Esophagus squamous epithelium (tissue), 4 donors: ENCODE results near the gene RNF220.

Experiments used
- POLR2A ChIP-seq, 4 donors: fragments of 450-650 bp; IDR thresholded peaks; one replicate each; pipeline ENCODE4 v1.6.1; 2017; ENCODE audit warnings: antibody characterized with exemption in 4 of 4, mild to moderate bottlenecking in 4 of 4, moderate library complexity in 3 of 4
- TF ChIP-seq, protein P1 (sequence below), 6 experiments: fragments of 450-650 bp in 4 of 6; fragments of 200-600 bp in 2 of 6; sonication (generic) in 2 of 6; IDR thresholded peaks; one replicate each; pipeline ENCODE4 v1.5.1; 2016 to 2019; ENCODE audit warnings: antibody characterized with exemption in 6 of 6, mild to moderate bottlenecking in 4 of 6, moderate library complexity in 4 of 6

DNA sequence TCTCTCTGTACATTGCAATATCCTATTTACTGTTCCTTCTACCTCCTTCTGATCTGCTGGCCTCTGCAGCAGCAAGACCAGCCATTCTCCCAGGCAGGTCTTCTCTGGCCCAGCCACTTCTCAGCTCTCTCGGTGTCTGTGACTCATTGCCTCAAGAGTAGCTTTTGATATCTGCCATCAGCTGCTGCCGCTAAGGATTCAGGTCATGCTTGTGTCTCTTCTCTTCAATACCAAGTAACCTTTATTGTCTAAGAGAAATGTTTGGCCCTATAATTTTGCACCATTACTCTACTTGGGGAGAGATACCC, 167.5 kb downstream of the RNF220 start:
- TF ChIP-seq, protein P1, sequence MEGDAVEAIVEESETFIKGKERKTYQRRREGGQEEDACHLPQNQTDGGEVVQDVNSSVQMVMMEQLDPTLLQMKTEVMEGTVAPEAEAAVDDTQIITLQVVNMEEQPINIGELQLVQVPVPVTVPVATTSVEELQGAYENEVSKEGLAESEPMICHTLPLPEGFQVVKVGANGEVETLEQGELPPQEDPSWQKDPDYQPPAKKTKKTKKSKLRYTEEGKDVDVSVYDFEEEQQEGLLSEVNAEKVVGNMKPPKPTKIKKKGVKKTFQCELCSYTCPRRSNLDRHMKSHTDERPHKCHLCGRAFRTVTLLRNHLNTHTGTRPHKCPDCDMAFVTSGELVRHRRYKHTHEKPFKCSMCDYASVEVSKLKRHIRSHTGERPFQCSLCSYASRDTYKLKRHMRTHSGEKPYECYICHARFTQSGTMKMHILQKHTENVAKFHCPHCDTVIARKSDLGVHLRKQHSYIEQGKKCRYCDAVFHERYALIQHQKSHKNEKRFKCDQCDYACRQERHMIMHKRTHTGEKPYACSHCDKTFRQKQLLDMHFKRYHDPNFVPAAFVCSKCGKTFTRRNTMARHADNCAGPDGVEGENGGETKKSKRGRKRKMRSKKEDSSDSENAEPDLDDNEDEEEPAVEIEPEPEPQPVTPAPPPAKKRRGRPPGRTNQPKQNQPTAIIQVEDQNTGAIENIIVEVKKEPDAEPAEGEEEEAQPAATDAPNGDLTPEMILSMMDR (IDR thresholded peaks at IDR 0.05), result no peak
- no peak for TF ChIP-seq POLR2A (IDR thresholded peaks at IDR 0.05)
